IPS-18c (cell line): ENCODE results near the gene RDM1.

ENCODE experiments used
- H3K4me3 ChIP-seq: 2 replicates; pipeline ENCODE4 v1.7.0; 2013; ENCODE audit warnings: low read depth, mild to moderate bottlenecking, low read length, moderate library complexity; ENCODE audit not compliant: insufficient read depth
- H3K9me3 ChIP-seq: one replicate; pipeline ENCODE4 v1.6.1; 2013; ENCODE audit warnings: mild to moderate bottlenecking, low read length, moderate library complexity; ENCODE audit not compliant: control insufficient read depth, insufficient read depth

The RDM1 gene, protein sequence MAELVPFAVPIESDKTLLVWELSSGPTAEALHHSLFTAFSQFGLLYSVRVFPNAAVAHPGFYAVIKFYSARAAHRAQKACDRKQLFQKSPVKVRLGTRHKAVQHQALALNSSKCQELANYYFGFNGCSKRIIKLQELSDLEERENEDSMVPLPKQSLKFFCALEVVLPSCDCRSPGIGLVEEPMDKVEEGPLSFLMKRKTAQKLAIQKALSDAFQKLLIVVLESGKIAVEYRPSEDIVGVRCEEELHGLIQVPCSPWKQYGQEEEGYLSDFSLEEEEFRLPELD

DNA sequence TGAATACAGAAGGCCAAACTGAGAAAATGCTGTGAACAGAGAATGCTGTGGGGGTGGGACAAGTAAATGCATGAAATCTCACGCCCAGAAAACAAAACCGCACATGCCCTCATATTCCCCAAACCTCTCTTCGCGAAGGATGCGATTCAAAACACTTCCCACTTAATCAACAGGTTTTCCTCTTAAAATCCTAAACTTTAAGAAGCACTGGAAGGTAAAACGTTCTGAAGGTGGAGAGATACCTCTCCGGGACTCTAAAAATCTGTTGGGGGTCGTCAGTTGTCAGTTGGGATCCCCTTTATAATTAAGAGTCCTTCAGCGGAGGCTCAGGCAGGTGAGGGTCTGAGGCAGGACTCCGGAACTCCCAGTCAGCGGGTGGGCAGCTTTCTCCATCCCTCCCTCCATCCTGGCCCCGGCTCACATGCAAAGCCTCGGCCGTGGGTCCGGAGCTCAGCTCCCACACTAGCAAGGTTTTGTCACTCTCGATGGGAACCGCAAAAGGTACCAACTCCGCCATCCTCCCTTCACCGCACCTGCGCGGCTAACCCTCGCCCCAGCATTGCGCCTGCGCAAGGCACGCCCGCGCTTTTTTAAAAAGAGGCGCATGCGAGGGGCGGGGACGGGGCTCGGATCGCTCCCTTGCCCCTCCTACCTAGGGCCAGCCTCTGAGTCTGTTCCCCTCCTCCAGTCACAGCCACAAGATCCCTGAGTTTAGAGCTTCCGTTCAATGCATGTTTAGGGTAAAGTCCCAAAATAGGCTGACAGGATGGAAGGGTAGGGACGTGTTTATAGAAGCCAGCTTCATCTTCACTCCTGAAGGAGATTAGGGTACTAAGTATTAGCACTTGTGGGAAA is at the start of gene RDM1:
RDM1 (minus strand) TSS at position 563 of the 855 bp plus-strand sequence; CDS start at position 517, 46 bp downstream.
- Histone ChIP-seq H3K4me3 (peak within 1 kb of the TSS; percentile 65), H3K9me3 (no peaks in the 10 kb centered on the region)

DNA sequence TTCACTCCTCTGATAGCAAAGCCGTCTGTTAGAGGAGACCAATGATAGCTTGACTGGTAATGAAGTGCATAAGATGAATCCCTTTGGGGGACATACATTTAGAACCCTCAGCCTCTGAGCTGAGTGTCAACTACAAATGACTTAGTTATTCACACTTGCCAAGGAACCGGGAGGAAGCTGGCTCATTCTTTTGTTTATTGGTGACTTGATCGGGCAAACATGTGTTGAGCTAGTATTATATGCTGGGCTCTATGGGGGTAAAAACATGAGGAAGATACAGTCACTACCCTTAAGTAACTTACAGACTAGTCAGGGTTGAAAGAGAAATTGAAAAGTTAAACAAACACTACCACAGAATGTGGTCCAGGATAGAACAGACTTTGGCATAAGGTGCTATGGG is 47.8 kb upstream of the RDM1 start:
- no peak overlapping the region for H3K4me3 ChIP-seq
- no peaks in the 10 kb centered on the region for H3K9me3 ChIP-seq

DNA sequence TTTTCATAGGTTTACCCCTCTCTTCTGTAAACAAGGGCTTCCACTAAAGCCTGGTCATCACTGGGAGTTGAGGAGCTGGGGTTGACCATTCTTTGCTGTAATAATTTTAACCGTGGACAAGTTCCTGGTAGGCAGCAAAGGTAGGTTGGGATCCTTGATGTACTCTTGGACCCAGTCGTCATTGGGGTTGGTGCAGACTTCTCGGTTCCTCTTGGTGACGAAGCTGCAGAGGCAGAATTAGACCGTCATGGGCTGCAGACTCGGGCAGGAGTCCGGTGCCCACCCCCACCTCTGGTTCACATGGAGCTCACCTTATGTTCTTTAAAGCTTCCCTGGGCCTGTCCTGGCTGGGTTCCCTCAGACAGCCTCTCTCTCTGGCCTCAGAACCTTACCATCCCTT is 46.9 kb upstream of the RDM1 start:
- Histone ChIP-seq H3K4me3 (no peak overlapping the region), H3K9me3 (no peaks in the 10 kb centered on the region)

DNA sequence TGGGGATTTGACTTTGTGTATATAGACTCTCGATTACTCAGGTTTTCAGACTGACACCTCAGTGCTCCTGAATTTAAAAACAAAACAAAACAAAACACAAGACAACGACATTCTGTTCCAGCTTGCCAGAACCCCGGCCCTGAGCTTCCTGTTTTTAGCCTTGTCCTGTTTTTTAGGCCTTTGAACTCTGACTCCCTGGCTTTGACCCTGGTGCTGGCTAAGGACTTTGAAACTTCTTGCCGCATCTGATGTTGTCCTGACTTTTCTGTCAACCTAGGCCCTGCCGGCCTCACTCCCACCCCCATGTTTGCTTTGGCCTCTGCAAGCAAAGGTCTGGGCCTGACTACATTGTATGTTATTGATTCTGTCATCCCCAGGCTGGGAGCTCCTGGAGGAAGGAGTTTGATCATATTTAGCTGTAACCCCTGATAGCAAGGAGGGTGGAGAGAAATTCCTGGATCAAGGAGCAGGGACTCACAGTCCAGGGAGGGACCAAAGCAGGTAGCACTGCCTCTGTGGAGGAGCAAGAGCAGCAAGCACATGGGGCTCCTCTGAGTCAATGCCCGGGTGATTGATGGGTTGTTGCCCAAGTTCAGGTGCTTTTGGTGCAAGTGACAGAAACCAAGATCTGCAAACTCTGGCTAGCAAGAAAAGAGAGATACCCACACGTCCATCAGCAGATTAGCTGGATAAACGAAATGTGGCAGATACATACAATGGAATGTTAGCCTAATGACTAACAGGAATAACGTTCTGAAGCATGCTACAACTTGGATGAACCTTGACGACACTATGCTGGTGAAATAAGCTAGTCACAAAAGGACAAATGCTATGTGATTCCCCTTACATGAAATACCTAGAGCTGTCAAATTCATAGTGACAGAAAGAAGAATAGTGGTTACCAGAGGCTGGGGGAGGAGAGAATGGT is 43.0 kb upstream of the RDM1 start:
- no peak overlapping the region for H3K4me3 ChIP-seq

DNA sequence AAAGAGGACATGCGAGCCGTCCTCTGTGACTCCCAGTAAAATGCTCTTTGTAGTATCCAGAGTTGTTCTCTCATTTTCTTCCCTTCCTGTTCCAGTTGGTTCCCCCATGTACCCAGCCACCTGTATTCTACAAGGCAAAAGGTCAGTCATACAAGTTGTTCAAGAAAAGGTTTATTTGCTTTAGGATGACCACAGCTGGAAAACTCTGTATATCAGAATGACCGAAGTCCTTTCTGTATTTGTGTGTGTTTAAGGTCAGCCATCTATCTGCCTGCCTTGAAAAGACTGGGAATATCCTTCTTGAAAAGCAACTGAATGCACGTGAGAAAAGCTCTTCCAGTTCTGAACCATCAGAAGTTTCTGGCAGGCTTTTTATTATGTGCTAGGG is 42.4 kb upstream of the RDM1 start:
- Histone ChIP-seq H3K4me3 (no peak overlapping the region), H3K9me3 (no peaks in the 10 kb centered on the region)

More for the DNA sequence above, 43.0 kb upstream of the RDM1 start:
- no peaks in the 10 kb centered on the region for H3K9me3 ChIP-seq

DNA sequence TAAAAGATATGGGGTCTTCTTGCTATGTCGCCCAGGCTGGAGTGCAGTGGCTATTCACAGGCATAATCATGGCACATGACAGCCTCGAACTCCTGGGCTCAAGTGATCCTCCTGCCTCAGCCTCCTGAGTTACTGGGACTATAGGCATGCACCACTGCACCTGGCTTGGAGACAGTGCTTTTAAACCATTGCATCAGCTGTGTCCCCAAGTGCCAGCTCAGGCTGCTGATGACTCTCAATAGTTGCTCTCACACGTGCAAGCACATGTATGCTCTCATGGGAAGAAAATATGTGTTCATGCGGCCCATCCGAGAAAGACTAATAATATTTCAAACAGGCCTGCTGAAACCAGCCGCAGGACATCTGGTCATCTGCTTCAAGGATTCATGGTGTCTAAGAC is 42.0 kb upstream of the RDM1 start:
- Histone ChIP-seq H3K4me3 (no peak overlapping the region), H3K9me3 (no peaks in the 10 kb centered on the region)

DNA sequence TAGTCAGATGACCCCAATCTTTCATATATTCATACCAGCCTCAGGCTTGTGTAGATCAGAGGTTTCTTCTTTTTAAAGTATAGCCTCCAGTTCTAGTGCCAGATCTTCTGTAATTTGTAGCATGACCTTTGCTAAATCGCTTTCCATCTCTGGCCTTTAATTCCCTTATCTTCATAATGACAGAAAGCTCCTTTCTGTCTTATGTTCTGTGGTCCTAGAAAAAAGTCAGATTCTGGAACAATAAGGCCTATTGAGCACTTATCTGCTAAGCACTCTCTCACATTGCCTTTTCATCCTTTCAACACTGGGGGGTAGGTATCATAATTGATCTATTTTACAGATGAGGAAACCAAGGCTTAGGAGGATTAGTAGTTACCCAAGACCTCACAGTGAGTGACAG is 41.5 kb upstream of the RDM1 start:
- no peaks in the 10 kb centered on the region for H3K9me3 ChIP-seq
- no peak overlapping the region for H3K4me3 ChIP-seq

DNA sequence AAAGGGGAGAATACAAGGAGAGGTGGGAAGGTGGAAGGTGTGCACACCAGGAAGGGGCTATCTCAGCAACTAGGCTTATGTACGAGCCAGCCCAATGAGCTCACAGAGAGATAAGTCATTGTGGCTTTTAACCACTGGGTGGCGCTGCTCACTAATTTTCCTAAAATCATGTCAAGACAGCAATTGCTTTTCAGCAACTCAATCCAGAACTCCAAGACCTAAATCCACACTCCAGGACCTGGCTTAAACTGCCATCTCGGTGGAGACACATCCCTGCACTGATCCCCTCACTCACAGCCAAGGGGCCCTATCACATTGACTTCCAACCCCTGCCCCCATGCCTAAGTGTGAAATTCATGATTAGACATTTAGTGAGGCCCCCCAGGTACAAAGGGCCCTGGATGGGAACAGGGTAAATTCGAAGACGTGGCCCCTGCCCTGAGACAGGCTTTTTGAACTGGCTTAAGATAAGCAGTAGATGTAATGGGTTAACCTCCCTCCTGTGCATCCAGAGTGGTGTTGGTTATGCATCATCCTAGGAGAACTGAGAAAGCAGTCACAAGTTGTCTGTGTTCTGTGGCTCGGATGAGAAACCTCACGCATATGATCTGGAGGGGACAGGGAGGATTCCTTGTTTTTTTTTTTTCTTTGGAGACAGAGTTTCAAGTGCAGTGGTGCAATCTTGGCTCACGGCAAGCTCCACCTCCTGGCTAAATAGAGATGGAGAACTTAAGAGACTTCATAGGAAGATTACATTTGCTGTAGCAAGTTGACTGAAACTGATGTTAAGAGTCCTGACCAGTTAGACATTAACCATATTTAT is 39.2 kb upstream of the RDM1 start:
- Histone ChIP-seq H3K9me3 (no peaks in the 10 kb centered on the region), H3K4me3 (no peak overlapping the region)

DNA sequence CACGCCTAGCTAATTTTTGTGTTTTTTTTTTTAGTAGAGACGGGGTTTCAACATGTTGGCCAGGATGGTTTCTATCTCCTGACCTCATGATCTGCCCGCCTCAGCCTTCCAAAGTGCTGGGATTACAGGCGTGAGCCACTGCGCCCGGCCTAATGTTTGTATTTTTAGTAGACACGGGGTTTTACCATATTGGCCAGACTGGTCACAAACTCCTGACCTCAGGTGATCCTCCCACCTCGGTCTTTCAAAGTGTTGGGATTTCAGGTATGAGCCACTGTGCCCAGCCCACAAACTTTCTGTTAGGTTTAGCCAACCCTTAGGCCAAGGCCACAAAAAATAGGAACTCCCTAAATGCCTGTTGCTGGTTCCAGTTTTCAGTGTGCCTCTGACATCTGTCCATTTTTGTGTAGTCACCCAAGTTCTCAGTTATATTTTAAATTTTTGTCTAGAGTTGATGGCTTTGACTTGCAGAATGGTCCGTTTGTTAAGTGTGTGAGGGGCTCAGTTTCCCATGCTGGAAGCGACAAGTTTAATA is 38.0 kb upstream of the RDM1 start:
- Histone ChIP-seq H3K9me3 (no peaks in the 10 kb centered on the region), H3K4me3 (no peak overlapping the region)

DNA sequence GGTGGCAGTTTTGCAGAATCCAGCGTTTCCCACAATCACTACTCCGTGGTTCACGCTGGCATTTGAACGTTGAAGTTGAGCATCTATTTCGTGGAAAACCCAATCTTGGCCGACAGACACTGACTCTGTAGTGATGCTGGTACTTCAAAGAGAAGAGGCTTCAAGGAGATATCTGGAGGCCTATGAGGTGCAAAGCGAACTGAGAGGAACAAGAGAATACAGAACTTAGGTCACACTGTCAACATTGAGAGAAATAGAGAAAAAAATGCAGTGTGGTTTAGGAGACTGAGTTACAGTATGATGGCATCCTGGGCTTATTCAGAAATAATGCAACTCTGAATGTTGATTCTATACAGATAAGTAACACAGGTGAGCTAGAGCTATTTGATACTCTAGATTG is 34.7 kb upstream of the RDM1 start:
- no peaks in the 10 kb centered on the region for H3K9me3 ChIP-seq
- H3K4me3 ChIP-seq, result no peak overlapping the region

DNA sequence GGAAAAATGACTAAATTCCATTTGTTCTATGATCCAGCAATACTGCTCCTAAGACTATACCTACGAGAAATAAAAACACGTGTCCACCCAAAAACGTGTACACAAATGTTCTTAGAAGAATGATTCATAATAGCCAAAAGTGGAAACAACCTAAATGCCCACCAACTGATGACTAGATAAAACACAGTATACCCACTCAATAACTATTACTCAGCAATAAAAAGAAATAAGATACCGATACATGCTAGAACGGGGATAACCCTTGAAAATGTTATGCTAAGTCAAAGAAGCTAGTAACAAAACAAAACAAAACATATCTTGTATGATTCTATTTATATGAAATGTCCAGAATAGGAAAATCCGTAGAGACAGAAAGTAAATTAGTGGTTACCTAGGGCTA is 33.1 kb upstream of the RDM1 start:
- no peaks in the 10 kb centered on the region for H3K9me3 ChIP-seq
- H3K4me3 ChIP-seq, result no peak overlapping the region

DNA sequence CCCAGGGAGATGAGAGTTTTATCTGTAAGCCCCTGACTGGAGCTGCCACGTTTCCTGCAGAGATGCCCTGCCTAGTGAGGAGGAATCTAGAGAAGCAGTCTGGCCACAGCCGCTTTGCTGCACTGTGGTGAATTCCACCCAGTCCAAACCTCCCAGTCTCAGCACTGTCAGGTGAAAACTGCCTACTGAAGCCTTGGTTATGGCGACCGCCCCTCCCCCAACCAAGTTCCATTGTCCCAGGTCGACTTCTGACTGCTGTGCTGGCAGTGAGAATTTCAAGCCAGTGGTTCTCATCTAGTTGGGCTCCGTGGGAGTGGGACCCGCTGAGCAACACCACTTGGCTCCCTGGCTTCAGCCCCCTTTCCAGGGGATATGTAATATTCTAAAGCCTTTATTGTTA is 23.1 kb upstream of the RDM1 start:
- no peaks in the 10 kb centered on the region for H3K9me3 ChIP-seq
- H3K4me3 ChIP-seq, result no peak overlapping the region

DNA sequence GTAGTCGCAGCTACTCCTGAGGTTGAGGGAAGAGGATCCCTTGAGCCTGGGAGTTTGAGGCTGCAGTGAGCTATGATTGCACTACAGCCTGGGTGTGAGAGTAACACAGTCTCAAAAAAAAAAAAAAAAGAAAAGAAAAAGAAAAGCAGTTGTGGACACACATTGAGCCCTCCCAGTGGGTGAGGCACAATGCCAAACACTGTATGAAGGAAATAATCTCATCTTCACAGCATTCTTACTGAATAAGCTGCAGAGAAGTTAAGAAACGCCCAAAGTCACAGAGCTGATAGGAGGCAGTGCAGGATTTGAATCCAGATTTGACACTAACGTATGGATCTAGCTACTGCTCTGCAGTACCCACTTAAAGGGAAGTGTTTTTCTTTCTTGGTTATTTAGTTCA is 18.8 kb upstream of the RDM1 start:
- no peak overlapping the region for H3K4me3 ChIP-seq

DNA sequence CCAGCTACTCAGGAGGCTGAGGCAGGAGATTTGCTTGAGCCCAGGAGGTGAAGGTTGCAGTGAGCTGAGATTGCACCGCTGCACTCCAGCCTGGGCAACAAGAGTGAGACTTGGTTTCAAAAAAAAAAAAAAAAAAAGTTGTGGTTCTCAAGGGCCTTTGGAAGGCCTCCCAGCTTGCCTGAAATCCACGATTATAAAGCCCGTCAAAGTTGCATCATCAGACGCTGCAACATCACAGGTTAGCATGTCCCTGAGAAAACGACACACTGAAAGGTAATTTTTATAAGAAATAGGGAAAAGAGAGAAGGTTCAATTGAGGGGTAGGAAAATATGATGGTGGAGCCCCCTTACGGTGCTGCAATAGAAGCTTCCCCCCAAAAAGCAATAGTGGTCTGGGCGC is 17.5 kb upstream of the RDM1 start:
- H3K4me3 ChIP-seq, result no peak overlapping the region
- peaks cover 2% of the 10 kb centered on the region for H3K9me3 ChIP-seq

More for the DNA sequence above, 18.8 kb upstream of the RDM1 start:
- peaks cover 1% of the 10 kb centered on the region for H3K9me3 ChIP-seq

DNA sequence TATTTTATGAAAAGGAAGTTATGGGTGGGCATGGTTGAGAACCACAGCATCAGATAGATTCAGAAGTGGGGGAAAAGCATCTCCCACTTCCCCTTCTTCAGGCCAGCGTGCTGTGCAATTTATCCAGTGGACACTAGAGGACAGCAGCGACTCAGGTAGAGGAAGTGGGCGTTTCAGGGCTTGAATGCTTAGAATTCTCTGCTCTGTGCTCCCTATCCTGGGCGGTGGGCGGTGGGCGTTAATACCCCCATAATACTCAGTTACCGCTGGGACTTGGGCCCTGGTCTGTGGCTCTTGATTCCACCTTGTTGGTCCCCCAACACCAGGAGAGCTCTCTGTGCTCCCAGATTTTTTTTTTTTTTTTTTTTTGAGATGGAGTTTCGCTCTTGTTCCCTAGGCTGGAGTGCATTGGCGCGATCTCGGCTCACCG is 16.6 kb upstream of the RDM1 start:
- Histone ChIP-seq H3K9me3 (peaks cover 2% of the 10 kb centered on the region), H3K4me3 (no peak overlapping the region)

DNA sequence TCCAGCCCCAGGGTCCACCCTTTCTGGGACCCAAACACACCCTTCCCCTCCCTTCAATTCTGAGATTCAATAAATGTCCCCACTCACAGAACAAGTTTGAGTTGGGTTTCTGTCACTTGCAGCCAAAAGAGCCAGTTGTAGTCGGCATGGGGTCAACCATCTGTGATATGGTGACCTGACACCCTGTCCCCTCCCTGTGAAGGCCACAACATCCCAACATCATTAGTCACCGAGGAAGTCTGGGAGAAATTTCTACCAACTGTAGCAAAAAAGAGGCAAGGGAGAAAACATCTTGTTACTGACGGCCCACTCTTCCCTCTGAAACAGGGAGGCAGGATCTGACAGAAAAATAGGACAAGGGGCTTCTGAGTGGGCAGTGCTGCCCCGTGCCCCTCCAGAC is 13.6 kb upstream of the RDM1 start:
- Histone ChIP-seq H3K9me3 (peaks cover 2% of the 10 kb centered on the region), H3K4me3 (no peak overlapping the region)
